Spinal cord (tissue), 10 donors: ENCODE measurements around the gene DHX40. TPM values are rescaled to one million over a fixed set of nuclear protein-coding genes. Genes with fewer than 3 reads are reported as not detected.
A peak's percentile ranks its signal among the peaks of the same experiment; 100 is the strongest.

Experiments
- DNase-seq, 6 donors: peaks; one replicate each; pipeline versions ENCODE4 v3.0.0 to v3.0.0-alpha.2; 2013 to 2015; ENCODE audit warnings: low spot score in 6 of 6, low read depth in 4 of 6
- H3K27ac ChIP-seq: one replicate; pipeline ENCODE4 v1.5.1; 2013; ENCODE audit warnings: low read depth, low read length, control low read depth
- H3K27me3 ChIP-seq: one replicate; pipeline ENCODE4 v1.6.1; 2013; ENCODE audit warnings: low read length; ENCODE audit not compliant: control insufficient read depth, insufficient read depth
- H3K36me3 ChIP-seq: one replicate; pipeline ENCODE4 v1.6.1; 2013; ENCODE audit warnings: low read length; ENCODE audit not compliant: control insufficient read depth, insufficient read depth
- H3K4me1 ChIP-seq: one replicate; pipeline ENCODE4 v1.6.1; 2013; ENCODE audit warnings: low read length; ENCODE audit not compliant: control insufficient read depth, insufficient read depth
- H3K4me3 ChIP-seq: one replicate; pipeline ENCODE4 v1.5.1; 2013; ENCODE audit warnings: low read depth, low read length, control low read depth
- H3K9me3 ChIP-seq: one replicate; pipeline ENCODE4 v1.6.1; 2013; ENCODE audit warnings: low read length; ENCODE audit not compliant: control insufficient read depth, insufficient read depth
- WGBS: methylation state at CpG from one replicate; pipeline ENCODE4 v1.1.5; 2013; ENCODE audit warnings: missing lambda C conversion rate; ENCODE audit not compliant: insufficient coverage; 5-methylcytosine and 5-hydroxymethylcytosine counted together
- polyA plus RNA-seq, 2 donors: library from polyadenylated mRNA; unstranded; fragments of 120-200 nt; gene quantifications; one replicate each; pipeline ENCODE4 v1.2.1, GENCODE V29; 2013; ENCODE audit not compliant: insufficient read length in 2 of 2
- total RNA-seq, 2 donors: library from RNA; depleted of rRNA in 1 of 2; stranded (reverse); fragments of 120-200 nt in 1 of 2; fragments of >200 nt in 1 of 2; gene quantifications; one replicate each; pipeline versions ENCODE4 v1.2.3 to v1.2.4, GENCODE V29; 2013 to 2014
- donor health status: healthy.

Gene DHX40
- total and polyA plus RNA-seq, 4 donors = 43.9 to 74.7 (median 61.1) TPM

DNA sequence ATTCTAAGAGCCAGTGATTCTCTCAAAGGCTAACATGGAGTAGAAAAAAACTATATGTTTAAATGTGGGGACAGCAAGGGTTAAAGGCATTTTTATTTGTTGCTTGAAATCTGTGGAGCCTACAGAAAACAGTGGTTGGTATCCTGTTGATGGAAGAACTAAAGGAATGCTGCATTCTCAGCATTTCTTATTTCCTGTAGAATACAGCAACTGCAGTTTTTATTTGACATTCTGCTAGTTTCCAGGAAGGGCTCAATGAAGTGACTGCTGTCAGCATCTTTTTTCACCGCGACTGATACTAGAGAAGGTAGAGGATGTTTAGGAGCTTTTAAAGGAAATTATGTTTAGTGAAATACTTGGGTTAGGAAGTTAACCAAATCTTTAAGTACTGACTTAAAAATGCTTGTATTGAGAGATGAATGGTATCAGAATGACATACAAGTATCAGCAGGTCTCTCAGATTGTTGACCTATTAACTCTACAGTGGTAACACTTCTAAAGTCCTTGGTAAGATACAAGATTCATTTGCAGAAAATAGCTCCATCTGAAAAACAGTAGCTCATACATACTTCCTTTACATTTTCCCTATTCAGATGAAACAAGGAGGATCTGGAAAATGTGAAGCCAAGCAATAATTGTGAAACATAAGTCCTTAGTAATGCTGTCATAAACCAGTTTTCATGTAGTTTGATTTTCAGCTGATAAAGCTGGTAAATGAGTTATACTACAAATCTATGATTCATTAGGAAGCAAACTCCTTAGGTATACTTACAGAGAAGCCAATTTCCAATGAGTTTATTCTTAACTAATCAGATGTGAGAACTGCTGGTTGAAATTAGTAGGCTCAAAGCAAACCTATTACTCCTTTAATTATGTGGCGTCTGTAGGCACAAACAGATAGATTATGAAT is 69.5 kb downstream of the DHX40 start:
- Histone ChIP-seq H3K9me3 (no peaks in the 10 kb centered on the region), H3K36me3 (no peaks in the 10 kb centered on the region), H3K4me3 (no peak overlapping the region), H3K27ac (peak overlapping the region; percentile 49), H3K27me3 (no peaks in the 10 kb centered on the region), H3K4me1 (peaks cover 6% of the 10 kb centered on the region)
- no CpG with 5 or more reads among the region's 3 CpGs for WGBS
- DNase-seq = peak in 1 of 6 donors; percentile 26

DNA sequence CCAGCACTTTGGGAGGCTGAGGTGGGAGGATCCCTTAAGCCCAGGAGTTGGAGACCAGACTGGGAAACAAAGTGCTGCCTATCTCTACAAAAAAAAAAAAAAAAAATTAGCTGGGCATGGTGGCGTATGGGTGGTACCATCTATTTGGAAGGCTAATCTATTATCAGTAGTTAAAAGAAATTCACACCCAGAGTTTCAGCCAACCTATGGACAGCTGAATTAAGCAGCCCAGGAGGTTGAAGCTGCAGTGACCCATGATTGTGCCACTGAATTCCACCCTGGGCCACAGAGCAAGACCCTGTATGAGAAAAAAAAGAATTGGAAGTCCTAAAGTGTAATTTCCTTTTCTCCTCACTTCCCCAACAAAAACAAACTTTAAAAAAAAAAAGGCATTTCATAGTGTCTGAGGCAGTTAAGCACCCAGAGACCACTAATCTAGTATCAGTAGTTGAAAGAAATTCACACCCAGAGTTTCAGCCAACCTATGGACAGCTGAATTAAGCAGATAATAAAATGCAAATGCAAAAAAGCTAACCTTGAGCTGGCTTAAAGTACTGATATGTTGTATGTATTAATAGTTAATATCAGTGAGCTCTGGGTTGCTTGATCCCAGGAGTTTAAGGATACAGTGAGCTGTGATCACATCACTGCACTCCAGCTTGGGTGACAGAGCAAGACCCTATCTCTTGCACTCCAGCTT is 72.4 kb downstream of the DHX40 start:
- Histone ChIP-seq H3K9me3 (no peaks in the 10 kb centered on the region), H3K36me3 (no peaks in the 10 kb centered on the region), H3K4me1 (peaks cover 4% of the 10 kb centered on the region), H3K27me3 (no peaks in the 10 kb centered on the region), H3K4me3 (no peak overlapping the region), H3K27ac (no peak overlapping the region)
- WGBS = no CpG with 5 or more reads among the region's 1 CpG
- no peak for DNase-seq

DNA sequence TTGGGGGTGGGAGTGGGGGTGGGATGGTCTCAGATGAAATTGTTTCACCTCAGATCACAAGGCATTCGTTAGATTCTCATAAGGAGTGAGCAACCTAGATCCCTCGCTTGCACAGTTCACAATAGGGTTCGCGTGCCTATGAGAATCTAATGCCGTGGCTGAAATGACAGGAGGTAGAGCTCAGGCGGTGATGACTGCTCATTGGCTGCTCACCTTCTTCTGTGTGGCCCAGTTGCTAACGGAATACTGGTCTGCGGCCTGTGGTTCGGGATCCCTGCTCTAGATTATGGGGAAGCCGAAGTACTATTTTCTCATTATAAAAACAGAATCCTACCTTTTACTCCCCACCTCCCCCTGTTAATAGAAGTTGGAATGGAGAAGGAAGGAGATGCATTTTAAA is 73.1 kb downstream of the DHX40 start:
- Histone ChIP-seq H3K36me3 (no peaks in the 10 kb centered on the region), H3K4me3 (no peak overlapping the region), H3K27ac (no peak overlapping the region), H3K27me3 (no peaks in the 10 kb centered on the region), H3K4me1 (peaks cover 4% of the 10 kb centered on the region), H3K9me3 (no peaks in the 10 kb centered on the region)
- 86% methylated on average over 5 of the region's 10 CpGs for WGBS
- DNase-seq = no peak

DNA sequence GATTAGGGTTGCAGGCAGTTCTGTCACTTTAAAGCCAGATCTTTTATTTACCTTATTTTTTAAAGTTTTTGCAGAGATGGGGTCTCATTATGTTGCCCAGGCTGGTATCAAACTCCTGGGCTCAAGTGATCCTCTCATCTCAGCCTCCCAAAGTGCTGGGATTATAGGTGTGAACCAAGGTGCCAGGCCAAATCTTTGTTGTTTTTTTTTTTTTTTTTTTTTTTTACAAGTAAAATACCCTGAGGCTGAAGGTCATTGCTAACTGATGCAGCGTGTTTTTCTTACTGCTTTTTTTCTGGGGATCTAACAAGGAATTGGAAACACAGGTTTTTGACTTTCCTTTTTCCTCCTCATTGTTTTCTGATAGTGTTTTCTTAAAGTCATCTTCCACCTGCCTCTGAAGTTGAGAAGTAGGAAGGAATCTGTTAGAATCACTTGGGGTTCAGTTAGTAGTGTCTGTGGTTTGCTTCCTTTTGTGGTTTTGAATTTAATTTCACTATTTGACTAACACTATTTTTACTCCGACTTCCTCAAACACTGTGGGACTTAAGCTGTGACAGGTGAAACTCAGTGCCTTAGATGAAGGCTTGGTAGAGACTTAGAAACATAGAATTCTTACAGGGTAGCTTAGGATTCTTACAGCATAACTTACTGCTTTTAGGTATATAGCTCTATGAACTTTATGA is 76.5 kb downstream of the DHX40 start:
- Histone ChIP-seq H3K36me3 (peaks cover 4% of the 10 kb centered on the region), H3K4me3 (no peak overlapping the region), H3K27me3 (no peaks in the 10 kb centered on the region), H3K9me3 (no peaks in the 10 kb centered on the region), H3K4me1 (no peaks in the 10 kb centered on the region), H3K27ac (no peak overlapping the region)
- no CpG with 5 or more reads among the region's 2 CpGs for whole genome bisulfite sequencing
- no peak for DNase-seq

DNA sequence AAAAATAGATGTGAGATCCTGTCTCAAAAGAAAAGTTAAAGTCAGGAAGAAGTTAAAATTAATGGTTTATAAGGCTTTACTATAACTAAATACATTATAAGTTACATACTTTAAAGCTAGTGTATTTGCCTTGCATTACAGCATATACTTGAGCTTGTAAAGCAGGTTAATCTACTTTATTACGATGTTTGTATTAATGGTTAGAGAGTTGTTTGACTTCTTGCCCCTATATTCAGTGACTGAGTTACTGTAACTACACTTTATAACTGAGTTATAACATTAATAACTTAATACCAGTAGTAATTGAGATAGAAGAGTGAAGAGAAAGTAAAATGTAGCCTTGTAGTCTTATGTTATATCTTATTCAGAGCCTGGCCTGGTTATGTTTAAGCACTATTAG is 77.2 kb downstream of the DHX40 start:
- DNase-seq = no peak
- peaks cover 4% of the 10 kb centered on the region for H3K36me3 ChIP-seq
- no peaks in the 10 kb centered on the region for H3K9me3 ChIP-seq
- H3K27ac ChIP-seq = no peak overlapping the region
- H3K27me3 ChIP-seq = no peaks in the 10 kb centered on the region
- H3K4me1 ChIP-seq = no peaks in the 10 kb centered on the region
- WGBS = no CpG with 5 or more reads among the region's 1 CpG
- H3K4me3 ChIP-seq = no peak overlapping the region

DNA sequence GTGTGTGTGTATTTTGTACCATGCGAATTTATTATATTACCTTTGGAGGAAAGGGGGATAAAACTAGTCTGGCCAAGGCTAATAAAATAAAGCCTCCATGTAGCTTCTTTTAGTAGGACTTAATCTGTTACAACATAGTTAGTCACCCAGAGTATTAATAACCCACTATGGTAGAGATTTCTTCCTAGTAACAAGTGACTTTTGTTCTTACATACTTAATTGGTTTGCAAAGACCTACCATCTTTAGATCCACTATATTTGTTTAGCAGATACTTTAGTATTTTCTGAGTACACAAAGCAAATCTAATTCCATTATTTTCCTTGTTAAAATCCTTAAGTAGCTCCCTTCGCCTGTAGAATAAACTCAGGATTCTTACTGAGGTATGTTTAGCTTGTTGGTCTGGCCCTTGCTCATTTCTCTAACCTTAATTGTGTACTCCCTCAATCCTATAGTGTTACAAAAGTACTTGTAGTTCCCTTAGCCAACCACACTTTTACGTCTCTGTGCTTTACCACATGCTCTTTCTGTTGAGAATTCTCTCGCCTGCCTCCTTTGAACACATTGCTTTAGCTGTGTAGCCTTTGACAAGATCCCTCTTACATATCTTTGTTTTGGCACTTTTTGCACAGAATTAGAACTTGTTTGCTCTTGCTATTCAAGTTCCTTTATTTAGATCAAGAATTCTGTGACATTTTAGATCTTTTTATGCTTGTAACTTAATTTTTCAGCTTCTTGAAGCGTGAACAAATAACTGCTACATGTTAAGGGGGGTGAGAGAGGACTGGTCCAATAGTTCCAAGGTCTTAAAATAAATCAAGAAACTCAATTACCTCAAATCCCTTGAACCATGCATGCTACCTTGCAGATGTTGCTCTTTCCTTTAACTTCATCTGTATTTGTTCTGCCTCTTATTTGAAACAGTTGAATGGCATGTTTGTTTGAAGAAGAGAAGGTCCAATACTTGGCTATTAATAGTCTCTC is 78.0 kb downstream of the DHX40 start:
- no peaks in the 10 kb centered on the region for H3K9me3 ChIP-seq
- peak in 1 of 6 donors; percentile 11 for DNase-seq
- H3K4me3 ChIP-seq = no peak overlapping the region
- peaks cover 5% of the 10 kb centered on the region for H3K36me3 ChIP-seq
- H3K4me1 ChIP-seq = no peaks in the 10 kb centered on the region
- H3K27me3 ChIP-seq = no peaks in the 10 kb centered on the region
- 52% methylated on average over 2 of the region's 5 CpGs for WGBS
- H3K27ac ChIP-seq = no peak overlapping the region

DNA sequence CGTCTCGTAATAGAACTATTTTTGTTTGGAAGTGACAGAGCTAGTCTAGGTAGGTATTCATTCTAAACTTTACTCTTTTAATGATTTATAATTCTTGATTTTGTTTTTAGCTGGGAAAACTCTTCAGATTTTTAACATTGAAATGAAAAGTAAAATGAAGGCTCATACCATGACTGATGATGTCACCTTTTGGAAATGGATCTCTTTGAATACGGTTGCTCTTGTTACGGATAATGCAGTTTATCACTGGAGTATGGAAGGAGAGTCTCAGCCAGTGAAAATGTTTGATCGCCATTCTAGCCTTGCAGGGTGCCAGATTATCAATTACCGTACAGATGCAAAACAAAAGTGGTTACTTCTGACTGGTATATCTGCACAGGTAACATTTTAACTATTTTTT is 81.9 kb downstream of the DHX40 start:
- Histone ChIP-seq H3K4me1 (no peaks in the 10 kb centered on the region), H3K9me3 (peaks cover 6% of the 10 kb centered on the region), H3K27me3 (no peaks in the 10 kb centered on the region), H3K27ac (no peak overlapping the region), H3K36me3 (peaks cover 13% of the 10 kb centered on the region), H3K4me3 (no peak overlapping the region)
- DNase-seq = no peak
- 90% methylated on average over 3 of the region's 6 CpGs for WGBS

DNA sequence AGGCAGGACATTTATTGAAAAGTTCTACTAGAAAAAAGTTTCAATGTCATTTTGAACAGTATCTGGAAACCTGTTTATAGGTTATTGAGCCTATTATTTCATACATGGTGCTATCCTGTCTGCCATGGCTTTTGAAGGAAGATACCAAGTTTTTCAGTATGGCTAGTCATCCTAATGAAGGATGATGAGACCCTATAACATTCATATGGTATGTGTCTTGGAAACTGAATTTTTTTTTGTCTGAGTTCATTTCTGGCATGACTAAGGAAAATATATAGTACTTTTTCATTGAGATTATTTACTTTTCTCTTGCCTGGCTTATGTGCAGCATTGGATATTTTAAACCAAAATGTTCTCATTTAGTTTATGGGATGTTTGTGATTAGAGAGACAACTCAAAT is 84.5 kb downstream of the DHX40 start:
- Histone ChIP-seq H3K27me3 (no peaks in the 10 kb centered on the region), H3K4me3 (no peak overlapping the region), H3K36me3 (peaks cover 24% of the 10 kb centered on the region), H3K27ac (no peak overlapping the region), H3K9me3 (peaks cover 8% of the 10 kb centered on the region), H3K4me1 (no peaks in the 10 kb centered on the region)
- DNase-seq = no peak

DNA sequence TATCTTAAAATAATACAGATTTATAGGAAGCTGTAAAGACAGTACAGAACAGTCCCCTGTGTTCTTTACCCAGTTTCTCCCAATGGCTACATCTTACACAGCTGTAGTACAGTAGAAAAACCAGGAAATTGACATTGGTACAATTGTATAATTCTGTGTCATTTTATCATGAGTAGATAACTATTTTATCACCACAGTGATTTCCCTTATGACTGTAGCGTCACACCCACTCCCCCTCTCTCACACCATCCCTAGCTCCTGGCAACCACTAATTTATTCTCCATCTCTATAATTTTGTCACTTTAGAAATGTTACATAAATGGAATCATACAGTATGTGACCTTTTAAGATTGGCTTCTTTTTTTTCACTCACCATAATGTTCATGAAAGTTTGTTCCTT is 85.2 kb downstream of the DHX40 start:
- peaks cover 24% of the 10 kb centered on the region for H3K36me3 ChIP-seq

More for the DNA sequence above, 85.2 kb downstream of the DHX40 start:
- peaks cover 8% of the 10 kb centered on the region for H3K9me3 ChIP-seq
- H3K27ac ChIP-seq = no peak overlapping the region
- WGBS = no CpG with 5 or more reads among the region's 1 CpG
- H3K27me3 ChIP-seq = no peaks in the 10 kb centered on the region
- H3K4me3 ChIP-seq = no peak overlapping the region
- no peaks in the 10 kb centered on the region for H3K4me1 ChIP-seq
- no peak for DNase-seq
